ENCODE results near the gene VAV1.
"Not testable (repeated sequence)": the region's sequence is repeated elsewhere in the genome, so short reads cannot be mapped to it uniquely, and the experiment has no call there.

VAV1 gene

GRCh38 chr19:6761053-6761676, 11.3 kb upstream of the VAV1 start:
- no peak overlapping the region for H3K14ac ChIP-seq (ENCODE audit: low read length)
- no CpG with 5 or more reads among the region's 4 CpGs for WGBS, 2 donors (ENCODE audit: extremely low coverage in 2 of 2, insufficient read length in 2 of 2, insufficient replicate concordance in 1 of 2)

GRCh38 chr19:6762253-6762797, 10.2 kb upstream of the VAV1 start:
- not testable (repeated sequence) for H3K9me3 ChIP-seq (replicated peaks in 1 of 2; ENCODE audit: control insufficient read depth in 2 of 2, insufficient read depth in 1 of 2, low read depth in 1 of 2, low read length in 2 of 2); H3K4me2 ChIP-seq (ENCODE audit: insufficient read depth, low read length, poor library complexity, severe bottlenecking); H3K4me3 ChIP-seq (ENCODE audit: low read length in 2 of 2); H2AK5ac ChIP-seq (ENCODE audit: low read depth, low read length); H4K8ac ChIP-seq (ENCODE audit: low read depth, low read length); H2BK15ac ChIP-seq (ENCODE audit: low read length); H4K91ac ChIP-seq (ENCODE audit: low read depth, low read length, poor library complexity); H2BK120ac ChIP-seq (ENCODE audit: low read depth, low read length); H3K18ac ChIP-seq (ENCODE audit: low read length); H3K4me1 ChIP-seq (ENCODE audit: control insufficient read depth in 2 of 2, insufficient read depth in 1 of 2, low read depth in 1 of 2, low read length in 2 of 2); DNase-seq (ENCODE audit: low spot score); H3K36me3 ChIP-seq (replicated peaks in 1 of 2; ENCODE audit: control insufficient read depth in 2 of 2, insufficient read depth in 2 of 2, low read length in 2 of 2); H2BK12ac ChIP-seq (ENCODE audit: low read length); H3K4ac ChIP-seq (ENCODE audit: low read length); H2AFZ ChIP-seq (ENCODE audit: low read length); H3K23ac ChIP-seq (ENCODE audit: low read depth, low read length, poor library complexity); H3K79me1 ChIP-seq (ENCODE audit: low read depth, low read length); H3K14ac ChIP-seq (ENCODE audit: low read length); H3K9ac ChIP-seq (ENCODE audit: low read depth, low read length, poor library complexity); H2BK5ac ChIP-seq (ENCODE audit: low read length); H3K27ac ChIP-seq (replicated peaks; ENCODE audit: low read length)
- WGBS, 2 donors (ENCODE audit: extremely low coverage in 2 of 2, insufficient read length in 2 of 2, insufficient replicate concordance in 1 of 2), result no CpG with 5 or more reads among the region's 8 CpGs
- H3K27me3 ChIP-seq (ENCODE audit: control insufficient read depth in 3 of 3, insufficient read depth in 3 of 3, low read depth in 1 of 3, low read length in 3 of 3), result peaks cover 0 to 18% (median 18%) of the 10 kb centered on the region in 3 experiments

More at GRCh38 chr19:6761053-6761676, 11.3 kb upstream of the VAV1 start:
- H3K4me1 ChIP-seq (ENCODE audit: control insufficient read depth in 2 of 2, insufficient read depth in 1 of 2, low read depth in 1 of 2, low read length in 2 of 2), result no peaks in the 10 kb centered on the region
- no peaks in the 10 kb centered on the region for H3K36me3 ChIP-seq (replicated peaks in 1 of 2; ENCODE audit: control insufficient read depth in 2 of 2, insufficient read depth in 2 of 2, low read length in 2 of 2)
- no peak overlapping the region for H4K91ac ChIP-seq (ENCODE audit: low read depth, low read length, poor library complexity)
- peak overlapping the region; percentile 74 for H2AFZ ChIP-seq (ENCODE audit: low read length)
- H3K4me2 ChIP-seq (ENCODE audit: insufficient read depth, low read length, poor library complexity, severe bottlenecking), result no peak overlapping the region
- H2AK5ac ChIP-seq (ENCODE audit: low read depth, low read length), result no peak overlapping the region
- H3K79me1 ChIP-seq (ENCODE audit: low read depth, low read length), result no peaks in the 10 kb centered on the region
- no peak overlapping the region for H3K4ac ChIP-seq (ENCODE audit: low read length)
- H2BK5ac ChIP-seq (ENCODE audit: low read length), result peak overlapping the region; percentile 19
- no peak overlapping the region for H2BK120ac ChIP-seq (ENCODE audit: low read depth, low read length)
- peaks cover 0 to 6% (median 6%) of the 10 kb centered on the region in 3 experiments for H3K27me3 ChIP-seq (ENCODE audit: control insufficient read depth in 3 of 3, insufficient read depth in 3 of 3, low read depth in 1 of 3, low read length in 3 of 3)
- H3K18ac ChIP-seq (ENCODE audit: low read length), result no peak overlapping the region
- no peak overlapping the region for H3K27ac ChIP-seq (replicated peaks; ENCODE audit: low read length)
- no peak overlapping the region for H4K8ac ChIP-seq (ENCODE audit: low read depth, low read length)
- no peak overlapping the region for H3K4me3 ChIP-seq (ENCODE audit: low read length in 2 of 2)
- no peak overlapping the region for H2BK15ac ChIP-seq (ENCODE audit: low read length)
- H2BK12ac ChIP-seq (ENCODE audit: low read length), result no peak overlapping the region
- H3K9me3 ChIP-seq (replicated peaks in 1 of 2; ENCODE audit: control insufficient read depth in 2 of 2, insufficient read depth in 1 of 2, low read depth in 1 of 2, low read length in 2 of 2), result no peaks in the 10 kb centered on the region
- DNase-seq (ENCODE audit: low spot score), result no peak
- H3K23ac ChIP-seq (ENCODE audit: low read depth, low read length, poor library complexity), result no peak overlapping the region
- H3K9ac ChIP-seq (ENCODE audit: low read depth, low read length, poor library complexity), result no peak overlapping the region

- Histone ChIP-seq H3K4me2 (ENCODE audit: insufficient read depth, low read length, poor library complexity, severe bottlenecking) (no peak overlapping the region), H3K4me1 (ENCODE audit: control insufficient read depth in 2 of 2, insufficient read depth in 1 of 2, low read depth in 1 of 2, low read length in 2 of 2) (peaks cover 0 to 6% of the 10 kb centered on the region in 2 donors), H3K4me3 (ENCODE audit: low read length in 2 of 2) (no peak overlapping the region), H2AK5ac (ENCODE audit: low read depth, low read length) (no peak overlapping the region), H3K36me3 (replicated peaks in 1 of 2; ENCODE audit: control insufficient read depth in 2 of 2, insufficient read depth in 2 of 2, low read length in 2 of 2) (no peaks in the 10 kb centered on the region), H4K91ac (ENCODE audit: low read depth, low read length, poor library complexity) (no peak overlapping the region), H3K27ac (replicated peaks; ENCODE audit: low read length) (no peak overlapping the region), H3K18ac (ENCODE audit: low read length) (no peak overlapping the region), H2BK12ac (ENCODE audit: low read length) (no peak overlapping the region), H3K14ac (ENCODE audit: low read length) (no peak overlapping the region), H3K9me3 (replicated peaks in 1 of 2; ENCODE audit: control insufficient read depth in 2 of 2, insufficient read depth in 1 of 2, low read depth in 1 of 2, low read length in 2 of 2) (peaks cover 0 to 2% of the 10 kb centered on the region in 2 donors), H3K79me1 (ENCODE audit: low read depth, low read length) (no peaks in the 10 kb centered on the region), H3K4ac (ENCODE audit: low read length) (no peak overlapping the region), H2AFZ (ENCODE audit: low read length) (no peak overlapping the region), H2BK120ac (ENCODE audit: low read depth, low read length) (no peak overlapping the region), H2BK5ac (ENCODE audit: low read length) (no peak overlapping the region), H3K9ac (ENCODE audit: low read depth, low read length, poor library complexity) (no peak overlapping the region), H2BK15ac (ENCODE audit: low read length) (no peak overlapping the region), H3K23ac (ENCODE audit: low read depth, low read length, poor library complexity) (no peak overlapping the region), H3K27me3 (ENCODE audit: control insufficient read depth in 3 of 3, insufficient read depth in 3 of 3, low read depth in 1 of 3, low read length in 3 of 3) (peaks cover 0 to 30% (median 27%) of the 10 kb centered on the region in 3 experiments), H4K8ac (ENCODE audit: low read depth, low read length) (no peak overlapping the region)
- WGBS, 2 donors (ENCODE audit: extremely low coverage in 2 of 2, insufficient read length in 2 of 2, insufficient replicate concordance in 1 of 2), result no CpG with 5 or more reads among the region's 8 CpGs
- no peak for DNase-seq (ENCODE audit: low spot score)
These were observed 6.7 kb upstream of the VAV1 start for GRCh38 chr19:6765738-6766356.

DNA sequence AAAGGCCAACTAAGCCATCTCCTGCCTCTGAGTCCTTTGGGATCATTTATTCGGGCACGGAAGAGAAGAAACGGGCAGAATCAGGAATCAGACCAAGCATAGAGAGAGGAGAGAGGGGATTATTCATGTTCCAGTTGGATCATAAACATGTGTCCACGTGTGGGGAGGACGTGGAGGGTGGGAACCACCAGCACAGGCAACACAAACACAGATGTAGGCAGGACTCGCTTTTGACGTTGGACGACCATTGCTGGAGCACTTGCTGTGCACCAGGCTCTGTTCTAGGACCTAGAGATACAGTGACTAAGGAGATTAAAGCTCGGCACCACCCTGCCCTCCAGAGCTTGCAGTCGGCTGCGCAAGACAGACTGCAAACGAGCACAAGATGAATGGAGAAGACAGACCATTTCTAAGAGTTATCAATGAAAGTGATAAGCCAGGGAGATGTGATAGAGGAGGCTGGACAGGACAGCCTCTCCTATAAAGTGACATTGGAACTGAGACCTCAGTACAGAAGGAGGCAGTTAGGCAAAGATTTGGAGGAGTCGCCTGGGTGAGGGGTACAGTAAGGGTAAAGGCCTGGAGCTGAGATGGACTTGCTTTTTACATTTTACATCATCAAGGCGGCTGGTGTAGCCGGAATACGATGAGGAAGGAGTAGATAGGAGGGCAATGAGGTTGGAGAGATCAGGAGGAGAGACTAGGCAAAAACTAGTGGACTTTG, 6.0 kb upstream of the VAV1 start:
- Histone ChIP-seq H3K79me1 (ENCODE audit: low read depth, low read length) (no peaks in the 10 kb centered on the region), H3K9me3 (replicated peaks in 1 of 2; ENCODE audit: control insufficient read depth in 2 of 2, insufficient read depth in 1 of 2, low read depth in 1 of 2, low read length in 2 of 2) (peaks cover 0 to 2% of the 10 kb centered on the region in 2 donors), H2AFZ (ENCODE audit: low read length) (peak overlapping the region; percentile 21), H2BK15ac (ENCODE audit: low read length) (no peak overlapping the region), H3K4ac (ENCODE audit: low read length) (no peak overlapping the region), H3K23ac (ENCODE audit: low read depth, low read length, poor library complexity) (no peak overlapping the region), H2BK120ac (ENCODE audit: low read depth, low read length) (no peak overlapping the region), H2AK5ac (ENCODE audit: low read depth, low read length) (no peak overlapping the region), H3K36me3 (replicated peaks in 1 of 2; ENCODE audit: control insufficient read depth in 2 of 2, insufficient read depth in 2 of 2, low read length in 2 of 2) (no peaks in the 10 kb centered on the region), H3K9ac (ENCODE audit: low read depth, low read length, poor library complexity) (no peak overlapping the region), H3K14ac (ENCODE audit: low read length) (no peak overlapping the region), H3K4me3 (ENCODE audit: low read length in 2 of 2) (no peak overlapping the region), H2BK5ac (ENCODE audit: low read length) (no peak overlapping the region), H3K4me2 (ENCODE audit: insufficient read depth, low read length, poor library complexity, severe bottlenecking) (peak overlapping the region; percentile 81), H4K8ac (ENCODE audit: low read depth, low read length) (no peak overlapping the region), H2BK12ac (ENCODE audit: low read length) (no peak overlapping the region), H4K91ac (ENCODE audit: low read depth, low read length, poor library complexity) (no peak overlapping the region), H3K4me1 (ENCODE audit: control insufficient read depth in 2 of 2, insufficient read depth in 1 of 2, low read depth in 1 of 2, low read length in 2 of 2) (peaks cover 0 to 6% of the 10 kb centered on the region in 2 donors), H3K27me3 (ENCODE audit: control insufficient read depth in 3 of 3, insufficient read depth in 3 of 3, low read depth in 1 of 3, low read length in 3 of 3) (peaks cover 0 to 30% (median 27%) of the 10 kb centered on the region in 3 experiments), H3K27ac (replicated peaks; ENCODE audit: low read length) (no peak overlapping the region), H3K18ac (ENCODE audit: low read length) (no peak overlapping the region)
- DNase-seq (ENCODE audit: low spot score), result no peak
- WGBS, 2 donors (ENCODE audit: extremely low coverage in 2 of 2, insufficient read length in 2 of 2, insufficient replicate concordance in 1 of 2), result no CpG with 5 or more reads among the region's 16 CpGs

All from neuronal stem cell (in vitro differentiated cells).